ENCODE results near the gene CROCC2. TPM values are rescaled to one million over a fixed set of nuclear protein-coding genes. Genes with fewer than 3 reads are reported as not detected.

The CROCC2 gene
- polyA plus RNA-seq, 1 donor (not counting 4 experiments of a cell fraction or from before 2014, with no cell fraction given), result not detected

DNA sequence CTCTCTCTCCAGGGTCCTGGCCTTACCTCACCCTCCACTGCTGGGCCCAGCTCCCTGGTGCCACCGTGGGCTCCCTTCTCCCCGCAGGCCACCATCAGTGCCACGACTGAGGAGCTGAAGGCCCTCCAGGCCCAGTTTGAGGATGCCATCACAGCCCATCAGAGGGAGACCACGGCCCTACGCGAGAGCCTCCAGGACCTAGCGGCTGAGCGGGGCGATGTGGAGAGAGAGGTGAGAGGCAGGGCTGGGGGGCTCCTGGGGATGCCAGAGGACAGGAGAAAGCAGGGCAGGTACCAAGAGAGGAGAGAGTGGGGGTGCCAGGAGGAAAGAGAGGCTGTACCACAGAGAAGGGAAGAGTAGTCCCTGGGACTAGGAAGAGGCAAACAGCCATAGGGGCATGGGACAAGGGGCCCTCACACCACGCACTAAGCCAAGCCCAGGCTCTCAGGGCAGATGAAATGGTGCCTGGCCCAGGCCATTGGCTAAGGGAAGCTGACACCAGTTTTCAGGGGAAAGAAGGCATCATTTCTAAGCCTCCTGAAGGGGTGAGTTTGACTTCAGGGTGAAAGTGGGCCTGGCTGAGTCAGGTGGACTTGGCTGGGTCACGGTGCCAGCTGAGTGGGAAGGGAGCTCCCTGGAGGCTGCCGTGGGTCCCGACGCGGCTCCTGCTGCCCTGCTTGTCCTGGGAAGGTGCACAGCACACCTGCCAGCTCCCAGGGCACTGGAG is 53.2 kb downstream of the CROCC2 start:
- no peaks in the 10 kb centered on the region for H3K36me3 ChIP-seq (ENCODE audit: control insufficient read depth in 2 of 2, extremely low read depth in 1 of 2, insufficient read depth in 2 of 2, low read length in 2 of 2)
- H2AFZ ChIP-seq (ENCODE audit: control insufficient read depth, low read length), result no peak overlapping the region
- H3K27ac ChIP-seq (ENCODE audit: control insufficient read depth, insufficient read depth, low read length), result no peak overlapping the region
- no peak overlapping the region for H3K4me2 ChIP-seq (ENCODE audit: control insufficient read depth, extremely low read depth, insufficient read depth, low read depth, low read length)
- H4K20me1 ChIP-seq (ENCODE audit: control insufficient read depth, extremely low read depth, insufficient read depth, low read length), result no peaks in the 10 kb centered on the region
- no peak for DNase-seq (ENCODE audit: low read depth, low spot score)
- no peaks in the 10 kb centered on the region for H3K9me1 ChIP-seq (ENCODE audit: control insufficient read depth, extremely low read depth, insufficient read depth, low read length)
- no peaks in the 10 kb centered on the region for H3K9me3 ChIP-seq (ENCODE audit: control insufficient read depth, low read depth, low read length)
- no peak for FAIRE-seq
- H3K9ac ChIP-seq (ENCODE audit: control insufficient read depth, extremely low read depth, insufficient read depth, low read length), result no peak overlapping the region
- no peaks in the 10 kb centered on the region for H3K79me2 ChIP-seq (ENCODE audit: control insufficient read depth, insufficient read depth, low read length)
- no peaks in the 10 kb centered on the region for H3K4me1 ChIP-seq (ENCODE audit: control insufficient read depth, extremely low read depth, insufficient read depth, low read length)
- TF ChIP-seq, protein P1, sequence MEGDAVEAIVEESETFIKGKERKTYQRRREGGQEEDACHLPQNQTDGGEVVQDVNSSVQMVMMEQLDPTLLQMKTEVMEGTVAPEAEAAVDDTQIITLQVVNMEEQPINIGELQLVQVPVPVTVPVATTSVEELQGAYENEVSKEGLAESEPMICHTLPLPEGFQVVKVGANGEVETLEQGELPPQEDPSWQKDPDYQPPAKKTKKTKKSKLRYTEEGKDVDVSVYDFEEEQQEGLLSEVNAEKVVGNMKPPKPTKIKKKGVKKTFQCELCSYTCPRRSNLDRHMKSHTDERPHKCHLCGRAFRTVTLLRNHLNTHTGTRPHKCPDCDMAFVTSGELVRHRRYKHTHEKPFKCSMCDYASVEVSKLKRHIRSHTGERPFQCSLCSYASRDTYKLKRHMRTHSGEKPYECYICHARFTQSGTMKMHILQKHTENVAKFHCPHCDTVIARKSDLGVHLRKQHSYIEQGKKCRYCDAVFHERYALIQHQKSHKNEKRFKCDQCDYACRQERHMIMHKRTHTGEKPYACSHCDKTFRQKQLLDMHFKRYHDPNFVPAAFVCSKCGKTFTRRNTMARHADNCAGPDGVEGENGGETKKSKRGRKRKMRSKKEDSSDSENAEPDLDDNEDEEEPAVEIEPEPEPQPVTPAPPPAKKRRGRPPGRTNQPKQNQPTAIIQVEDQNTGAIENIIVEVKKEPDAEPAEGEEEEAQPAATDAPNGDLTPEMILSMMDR (optimal IDR thresholded peaks at IDR 0.05 in 1 of 3, IDR thresholded peaks at IDR 0.05 in 1 of 3, conservative IDR thresholded peaks at IDR 0.05 in 1 of 3; ENCODE audit: extremely low read depth in 1 of 3, insufficient read depth in 2 of 3, low read length in 3 of 3), result no peak
- TF ChIP-seq EZH2 (IDR thresholded peaks at IDR 0.05; ENCODE audit: low read length), result no peak
- dilution Hi-C loops (cut with MboI; ENCODE audit: extremely low pct_ligation_motif_present, low sequenced_read_pairs), result no loop called here
- peaks cover 30% of the 10 kb centered on the region for H3K27me3 ChIP-seq (ENCODE audit: control insufficient read depth, extremely low read depth, insufficient read depth, low read length)
- no peak overlapping the region for H3K4me3 ChIP-seq (ENCODE audit: control insufficient read depth in 2 of 3, extremely low read depth in 1 of 3, insufficient read depth in 2 of 3, low read depth in 1 of 3, low read length in 3 of 3)

DNA sequence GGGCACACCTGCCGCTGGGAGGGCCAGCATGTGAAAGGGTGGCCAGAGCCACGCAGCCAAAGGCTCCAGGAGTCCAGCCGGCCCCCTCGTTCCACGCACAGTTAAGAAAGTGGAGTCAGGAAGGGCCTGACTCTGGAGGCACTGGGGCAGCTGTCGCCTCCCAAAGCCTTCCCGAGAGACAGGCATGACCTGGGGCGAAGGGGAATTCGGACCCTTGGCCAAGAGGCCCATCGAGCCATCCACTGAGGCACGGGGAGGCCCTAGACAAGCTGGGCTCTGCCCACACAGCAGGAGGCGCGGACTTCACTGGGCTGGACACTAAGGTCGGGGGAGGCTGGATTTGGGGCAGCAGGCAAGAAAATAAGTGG is 53.8 kb downstream of the CROCC2 start:
- Histone ChIP-seq H3K4me1 (ENCODE audit: control insufficient read depth, extremely low read depth, insufficient read depth, low read length) (no peaks in the 10 kb centered on the region), H3K36me3 (ENCODE audit: control insufficient read depth in 2 of 2, extremely low read depth in 1 of 2, insufficient read depth in 2 of 2, low read length in 2 of 2) (no peaks in the 10 kb centered on the region), H3K9ac (ENCODE audit: control insufficient read depth, extremely low read depth, insufficient read depth, low read length) (no peak overlapping the region), H4K20me1 (ENCODE audit: control insufficient read depth, extremely low read depth, insufficient read depth, low read length) (no peaks in the 10 kb centered on the region), H3K9me3 (ENCODE audit: control insufficient read depth, low read depth, low read length) (no peaks in the 10 kb centered on the region), H3K4me3 (ENCODE audit: control insufficient read depth in 2 of 3, extremely low read depth in 1 of 3, insufficient read depth in 2 of 3, low read depth in 1 of 3, low read length in 3 of 3) (no peak overlapping the region), H3K79me2 (ENCODE audit: control insufficient read depth, insufficient read depth, low read length) (no peaks in the 10 kb centered on the region), H3K9me1 (ENCODE audit: control insufficient read depth, extremely low read depth, insufficient read depth, low read length) (no peaks in the 10 kb centered on the region), H3K4me2 (ENCODE audit: control insufficient read depth, extremely low read depth, insufficient read depth, low read depth, low read length) (no peak overlapping the region), H3K27ac (ENCODE audit: control insufficient read depth, insufficient read depth, low read length) (no peak overlapping the region), H2AFZ (ENCODE audit: control insufficient read depth, low read length) (no peak overlapping the region), H3K27me3 (ENCODE audit: control insufficient read depth, extremely low read depth, insufficient read depth, low read length) (peaks cover 25% of the 10 kb centered on the region)
- dilution Hi-C loops (cut with MboI; ENCODE audit: extremely low pct_ligation_motif_present, low sequenced_read_pairs), result no loop called here
- TF ChIP-seq EZH2 (IDR thresholded peaks at IDR 0.05; ENCODE audit: low read length), result no peak
- TF ChIP-seq, protein P1 (optimal IDR thresholded peaks at IDR 0.05 in 1 of 3, IDR thresholded peaks at IDR 0.05 in 1 of 3, conservative IDR thresholded peaks at IDR 0.05 in 1 of 3; ENCODE audit: extremely low read depth in 1 of 3, insufficient read depth in 2 of 3, low read length in 3 of 3), result no peak
- no peak for FAIRE-seq
- no peak for DNase-seq (ENCODE audit: low read depth, low spot score)

Data from keratinocyte (primary cell).